Fibroblast of lung (primary cell): ENCODE results near the gene SPRYD3. TPM values are rescaled to one million over a fixed set of nuclear protein-coding genes. Genes with fewer than 3 reads are reported as not detected.

Source experiments
- DNase-seq, 2 donors: peaks; one replicate each; pipeline versions ENCODE4 v3.0.0 to v3.0.0-alpha.2; 2010; ENCODE audit warnings: low read depth in 2 of 2
- H2AFZ ChIP-seq: 2 replicates; pipeline ENCODE4 v1.5.1; 2012; ENCODE audit warnings: low read length, control low read depth, inconsistent platforms
- H3K27ac ChIP-seq: 2 replicates; pipeline ENCODE4 v1.5.1; 2011; ENCODE audit warnings: low read length, control low read depth; ENCODE audit not compliant: insufficient read depth
- H3K27me3 ChIP-seq: 2 replicates; pipeline ENCODE4 v1.5.1; 2011; ENCODE audit warnings: mild to moderate bottlenecking, low read length; ENCODE audit not compliant: control insufficient read depth, insufficient read depth
- H3K36me3 ChIP-seq: 2 replicates; pipeline ENCODE4 v1.5.1; 2011; ENCODE audit warnings: low read length; ENCODE audit not compliant: control insufficient read depth, insufficient read depth
- H3K4me1 ChIP-seq: 2 replicates; pipeline ENCODE4 v1.5.1; 2011; ENCODE audit warnings: low read length; ENCODE audit not compliant: control insufficient read depth, insufficient read depth; ENCODE audit errors: extremely low read depth
- H3K4me2 ChIP-seq: 2 replicates; pipeline ENCODE4 v1.5.1; 2011; ENCODE audit warnings: low read length, control low read depth; ENCODE audit not compliant: insufficient read depth; ENCODE audit errors: extremely low read depth
- H3K4me3 ChIP-seq, 4 experiments: fragments of 200-600 bp in 1 of 4; sonication (generic) in 1 of 4; replicated peaks in 1 of 4; 2 replicates each; pipeline ENCODE4 v1.5.1; 2011 to 2016; ENCODE audit warnings: low read length in 4 of 4, low read depth in 3 of 4, mild to moderate bottlenecking in 3 of 4, control low read depth in 2 of 4, inconsistent platforms in 1 of 4, mixed read lengths in 1 of 4; ENCODE audit not compliant: insufficient read depth in 1 of 4; ENCODE audit errors: control extremely low read depth in 1 of 4
- H3K79me2 ChIP-seq: 2 replicates; pipeline ENCODE4 v1.5.1; 2012; ENCODE audit warnings: mild to moderate bottlenecking, low read length, inconsistent platforms; ENCODE audit not compliant: control insufficient read depth, insufficient read depth
- H3K9ac ChIP-seq: 2 replicates; pipeline ENCODE4 v1.5.1; 2011; ENCODE audit warnings: mild to moderate bottlenecking, low read length, control low read depth; ENCODE audit not compliant: insufficient read depth
- H3K9me3 ChIP-seq: 2 replicates; pipeline ENCODE4 v1.5.1; 2012; ENCODE audit warnings: low read depth, low read length; ENCODE audit not compliant: control insufficient read depth, insufficient read depth
- H4K20me1 ChIP-seq: 2 replicates; pipeline ENCODE4 v1.5.1; 2011; ENCODE audit warnings: low read length; ENCODE audit not compliant: control insufficient read depth, insufficient read depth; ENCODE audit errors: extremely low read depth
- EZH2 ChIP-seq: IDR thresholded peaks from 2 replicates; pipeline ENCODE4 v1.5.1; 2012; ENCODE audit warnings: low read length, control low read depth, mild to moderate bottlenecking; ENCODE audit errors: missing control alignments
- polyA plus RNA-seq, 2 donors: library from polyadenylated mRNA; depleted of rRNA in 1 of 2; stranded (reverse) in 1 of 2; unstranded in 1 of 2; fragments of >200 nt; gene quantifications; 2 replicates each; pipeline ENCODE4 v1.2.1, GENCODE V29; 2011 to 2012; ENCODE audit warnings: missing spikeins in 1 of 2
- total RNA-seq: library from RNA; depleted of rRNA; stranded (reverse); fragments of >200 nt; gene quantifications from 2 replicates; pipeline ENCODE4 v1.2.1, GENCODE V29; 2014
- TF ChIP-seq, protein P1 (sequence below), 2 donors: IDR thresholded peaks in 1 of 2; conservative IDR thresholded peaks in 1 of 2; 1 replicate in 1 of 2; 2 replicates in 1 of 2; pipeline ENCODE4 v1.5.1; 2011 to 2012; ENCODE audit warnings: low read length in 2 of 2, control low read depth in 1 of 2, inconsistent platforms in 1 of 2, low read depth in 1 of 2, mild to moderate bottlenecking in 1 of 2

The SPRYD3 gene
- total and polyA plus RNA-seq, 2 donors (not counting 1 experiment from before 2014, with no cell fraction given), result 18.2 to 23.3 TPM

- Histone ChIP-seq H3K36me3 (no peaks in the 10 kb centered on the region), H3K4me2 (no peak overlapping the region), H3K9ac (no peak overlapping the region), H3K9me3 (no peaks in the 10 kb centered on the region), H2AFZ (no peak overlapping the region), H3K27me3 (no peaks in the 10 kb centered on the region), H3K4me1 (no peaks in the 10 kb centered on the region), H4K20me1 (no peaks in the 10 kb centered on the region), H3K4me3 (no peak overlapping the region), H3K79me2 (no peaks in the 10 kb centered on the region), H3K27ac (no peak overlapping the region)
- DNase-seq, result no peak
- no peak for TF ChIP-seq EZH2
- TF ChIP-seq, protein P1, sequence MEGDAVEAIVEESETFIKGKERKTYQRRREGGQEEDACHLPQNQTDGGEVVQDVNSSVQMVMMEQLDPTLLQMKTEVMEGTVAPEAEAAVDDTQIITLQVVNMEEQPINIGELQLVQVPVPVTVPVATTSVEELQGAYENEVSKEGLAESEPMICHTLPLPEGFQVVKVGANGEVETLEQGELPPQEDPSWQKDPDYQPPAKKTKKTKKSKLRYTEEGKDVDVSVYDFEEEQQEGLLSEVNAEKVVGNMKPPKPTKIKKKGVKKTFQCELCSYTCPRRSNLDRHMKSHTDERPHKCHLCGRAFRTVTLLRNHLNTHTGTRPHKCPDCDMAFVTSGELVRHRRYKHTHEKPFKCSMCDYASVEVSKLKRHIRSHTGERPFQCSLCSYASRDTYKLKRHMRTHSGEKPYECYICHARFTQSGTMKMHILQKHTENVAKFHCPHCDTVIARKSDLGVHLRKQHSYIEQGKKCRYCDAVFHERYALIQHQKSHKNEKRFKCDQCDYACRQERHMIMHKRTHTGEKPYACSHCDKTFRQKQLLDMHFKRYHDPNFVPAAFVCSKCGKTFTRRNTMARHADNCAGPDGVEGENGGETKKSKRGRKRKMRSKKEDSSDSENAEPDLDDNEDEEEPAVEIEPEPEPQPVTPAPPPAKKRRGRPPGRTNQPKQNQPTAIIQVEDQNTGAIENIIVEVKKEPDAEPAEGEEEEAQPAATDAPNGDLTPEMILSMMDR (conservative IDR thresholded peaks at IDR 0.05 in 1 of 2, IDR thresholded peaks at IDR 0.05 in 1 of 2; ENCODE audit: low read depth in 1 of 2, low read length in 2 of 2), result no peak
Measured at GRCh38 chr12:53107122-53107521, 27.9 kb upstream of the SPRYD3 start.

GRCh38 chr12:53105712-53106439 is 26.7 kb upstream of the SPRYD3 start:
- no peaks in the 10 kb centered on the region for H3K4me1 ChIP-seq
- H3K4me2 ChIP-seq, result no peak overlapping the region
- H3K9ac ChIP-seq, result no peak overlapping the region
- H3K4me3 ChIP-seq, result no peak overlapping the region
- H2AFZ ChIP-seq, result no peak overlapping the region
- TF ChIP-seq, protein P1 (conservative IDR thresholded peaks at IDR 0.05 in 1 of 2, IDR thresholded peaks at IDR 0.05 in 1 of 2; ENCODE audit: low read depth in 1 of 2, low read length in 2 of 2), result no peak
- TF ChIP-seq EZH2, result no peak
- no peaks in the 10 kb centered on the region for H3K27me3 ChIP-seq
- H3K36me3 ChIP-seq, result peaks cover 4% of the 10 kb centered on the region
- H3K27ac ChIP-seq, result no peak overlapping the region
- no peaks in the 10 kb centered on the region for H4K20me1 ChIP-seq
- no peaks in the 10 kb centered on the region for H3K79me2 ChIP-seq
- no peak for DNase-seq
- no peaks in the 10 kb centered on the region for H3K9me3 ChIP-seq

DNA sequence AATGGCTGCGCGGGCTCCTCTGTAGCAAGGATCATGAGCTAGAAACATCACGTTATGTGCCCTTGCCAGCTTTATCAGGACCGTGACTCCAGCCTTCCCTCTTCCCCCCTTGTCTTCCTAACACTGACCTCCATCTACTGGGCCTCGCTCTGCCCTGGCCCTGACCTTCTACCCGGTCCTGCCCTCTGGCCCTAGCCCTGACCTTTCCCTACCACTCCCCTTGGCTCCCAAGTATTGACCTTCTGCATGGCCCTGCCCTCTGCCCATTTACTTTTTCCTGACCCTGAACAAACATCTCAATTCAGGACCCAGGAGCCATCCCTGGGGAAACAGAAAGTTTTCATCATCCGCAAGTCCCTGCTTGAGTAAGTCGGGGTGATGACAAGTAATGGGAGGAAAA is 26.1 kb upstream of the SPRYD3 start:
- H3K9me3 ChIP-seq, result no peaks in the 10 kb centered on the region
- H3K9ac ChIP-seq, result no peak overlapping the region
- no peak for DNase-seq
- TF ChIP-seq, protein P1 (conservative IDR thresholded peaks at IDR 0.05 in 1 of 2, IDR thresholded peaks at IDR 0.05 in 1 of 2; ENCODE audit: low read depth in 1 of 2, low read length in 2 of 2), result no peak
- TF ChIP-seq EZH2, result no peak
- no peak overlapping the region for H3K4me3 ChIP-seq
- H3K4me2 ChIP-seq, result no peak overlapping the region
- H4K20me1 ChIP-seq, result no peaks in the 10 kb centered on the region
- H3K27ac ChIP-seq, result no peak overlapping the region
- H3K79me2 ChIP-seq, result peaks cover 2% of the 10 kb centered on the region
- no peaks in the 10 kb centered on the region for H3K27me3 ChIP-seq
- H2AFZ ChIP-seq, result no peak overlapping the region
- peaks cover 8% of the 10 kb centered on the region for H3K36me3 ChIP-seq
- no peaks in the 10 kb centered on the region for H3K4me1 ChIP-seq
